ENCODE data around the gene SOX4. TPM values are rescaled to one million over a fixed set of nuclear protein-coding genes. Genes with fewer than 3 reads are reported as not detected.

SOX4 gene
- total RNA-seq, 2 experiments from 2014 or later = 1.6 TPM

DNA sequence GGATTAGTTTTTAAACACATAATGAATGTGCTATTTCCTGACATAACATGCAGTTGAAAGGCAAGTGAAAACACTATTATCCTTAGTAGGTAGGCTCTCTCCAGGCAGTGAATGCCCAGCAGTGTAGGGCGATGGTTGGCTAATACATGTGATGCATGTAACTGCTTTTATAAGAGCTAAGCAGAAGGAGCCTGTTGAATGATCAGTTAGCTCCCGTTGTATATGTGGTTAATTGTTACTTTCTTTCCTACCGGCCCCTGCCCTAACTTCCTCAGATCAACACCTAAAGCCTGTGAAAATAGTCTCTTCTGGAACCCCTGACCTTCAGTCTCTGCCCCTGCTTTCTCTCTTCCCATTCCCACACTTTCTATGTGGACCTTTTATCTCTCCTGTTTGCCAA lies 10.5 kb downstream of the SOX4 start:
- DNase-seq = no peak
- ChIA-PET CTCF (no interaction called here), POLR2A (no interaction called here)
- ATAC-seq = no peak
- Mint-ChIP-seq H3K27me3 (peaks cover 13% of the 10 kb centered on the region), H3K36me3 (ENCODE audit: low read depth) (no peaks in the 10 kb centered on the region), H3K4me1 (ENCODE audit: low read depth) (no peaks in the 10 kb centered on the region), H3K4me3 (no peak overlapping the region), H3K27ac (no peak overlapping the region), H3K9me3 (no peaks in the 10 kb centered on the region)
- TF ChIP-seq, protein P1, sequence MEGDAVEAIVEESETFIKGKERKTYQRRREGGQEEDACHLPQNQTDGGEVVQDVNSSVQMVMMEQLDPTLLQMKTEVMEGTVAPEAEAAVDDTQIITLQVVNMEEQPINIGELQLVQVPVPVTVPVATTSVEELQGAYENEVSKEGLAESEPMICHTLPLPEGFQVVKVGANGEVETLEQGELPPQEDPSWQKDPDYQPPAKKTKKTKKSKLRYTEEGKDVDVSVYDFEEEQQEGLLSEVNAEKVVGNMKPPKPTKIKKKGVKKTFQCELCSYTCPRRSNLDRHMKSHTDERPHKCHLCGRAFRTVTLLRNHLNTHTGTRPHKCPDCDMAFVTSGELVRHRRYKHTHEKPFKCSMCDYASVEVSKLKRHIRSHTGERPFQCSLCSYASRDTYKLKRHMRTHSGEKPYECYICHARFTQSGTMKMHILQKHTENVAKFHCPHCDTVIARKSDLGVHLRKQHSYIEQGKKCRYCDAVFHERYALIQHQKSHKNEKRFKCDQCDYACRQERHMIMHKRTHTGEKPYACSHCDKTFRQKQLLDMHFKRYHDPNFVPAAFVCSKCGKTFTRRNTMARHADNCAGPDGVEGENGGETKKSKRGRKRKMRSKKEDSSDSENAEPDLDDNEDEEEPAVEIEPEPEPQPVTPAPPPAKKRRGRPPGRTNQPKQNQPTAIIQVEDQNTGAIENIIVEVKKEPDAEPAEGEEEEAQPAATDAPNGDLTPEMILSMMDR (IDR thresholded peaks at IDR 0.05) = no peak
- intact Hi-C loops (cut with micrococcal nuclease) = no loop called here

DNA sequence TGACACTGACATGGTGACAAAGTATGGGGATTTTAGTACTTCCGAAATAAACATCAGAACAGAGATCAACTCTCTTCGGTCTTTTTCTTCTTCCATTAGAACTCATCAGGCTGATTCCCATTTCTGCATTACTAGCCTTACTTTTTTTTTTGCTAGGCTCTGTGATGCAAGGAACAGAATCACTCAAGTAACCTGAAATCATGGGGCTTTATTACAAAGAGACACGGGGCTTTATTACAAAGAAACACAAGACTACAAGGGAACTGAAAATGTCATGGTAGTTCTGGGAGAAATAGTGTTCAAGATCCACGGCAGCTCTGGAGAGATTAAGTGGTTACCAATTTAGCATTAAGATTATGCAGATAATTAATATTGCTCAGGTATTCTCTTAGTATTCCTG lies 11.6 kb downstream of the SOX4 start:
- ATAC-seq (no peak), DNase-seq (no peak)
- H3K36me3 Mint-ChIP-seq (ENCODE audit: low read depth) = no peaks in the 10 kb centered on the region
- ChIA-PET CTCF (interaction anchor here (0.9 to 1.6 kb wide), 2 partner anchors 9 to 16 kb away, joined by 3 to 4 read pairs; no protein-coding TSS in a partner anchor), POLR2A (no interaction called here)
- no peak overlapping the region for H3K27ac Mint-ChIP-seq
- H3K27me3 Mint-ChIP-seq = peaks cover 10% of the 10 kb centered on the region
- no peaks in the 10 kb centered on the region for H3K9me3 Mint-ChIP-seq
- H3K4me1 Mint-ChIP-seq (ENCODE audit: low read depth) = no peaks in the 10 kb centered on the region
- TF ChIP-seq, protein P1 (IDR thresholded peaks at IDR 0.05) = no peak
- H3K4me3 Mint-ChIP-seq = no peak overlapping the region
- intact Hi-C loops (cut with micrococcal nuclease) = no loop called here

DNA sequence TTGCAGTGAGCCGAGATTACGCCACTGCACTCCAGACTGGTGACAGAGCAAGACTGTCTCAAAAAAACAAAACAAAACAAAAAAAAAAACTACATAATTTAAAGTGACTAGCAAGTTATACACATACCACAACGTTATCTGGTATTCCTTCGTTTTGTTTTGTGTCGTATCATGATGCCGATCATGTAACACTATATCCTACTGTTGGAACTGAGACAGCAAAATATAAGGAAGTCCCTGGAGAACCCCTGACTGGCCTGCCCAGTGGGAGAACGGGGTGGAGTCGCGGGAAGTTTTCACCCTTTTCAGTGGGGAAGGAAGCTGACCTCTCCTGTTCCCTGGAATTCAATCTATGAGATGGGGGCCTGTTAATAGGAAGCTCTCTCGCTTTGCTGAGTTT lies 15.1 kb downstream of the SOX4 start:
- POLR2A ChIA-PET = no interaction called here
- Mint-ChIP-seq H3K27me3 (peaks cover 7% of the 10 kb centered on the region), H3K9me3 (no peaks in the 10 kb centered on the region), H3K4me1 (ENCODE audit: low read depth) (no peaks in the 10 kb centered on the region), H3K27ac (no peak overlapping the region), H3K36me3 (ENCODE audit: low read depth) (no peaks in the 10 kb centered on the region), H3K4me3 (no peak overlapping the region)
- TF ChIP-seq, protein P1 (IDR thresholded peaks at IDR 0.05) = no peak
- DNase-seq (no peak), ATAC-seq (no peak)
- CTCF ChIA-PET = interaction anchor here (1.0 kb wide), 1 partner anchor 11 kb away, joined by 3 read pairs; no protein-coding TSS in a partner anchor
- intact Hi-C loops (cut with micrococcal nuclease) = no loop called here

DNA sequence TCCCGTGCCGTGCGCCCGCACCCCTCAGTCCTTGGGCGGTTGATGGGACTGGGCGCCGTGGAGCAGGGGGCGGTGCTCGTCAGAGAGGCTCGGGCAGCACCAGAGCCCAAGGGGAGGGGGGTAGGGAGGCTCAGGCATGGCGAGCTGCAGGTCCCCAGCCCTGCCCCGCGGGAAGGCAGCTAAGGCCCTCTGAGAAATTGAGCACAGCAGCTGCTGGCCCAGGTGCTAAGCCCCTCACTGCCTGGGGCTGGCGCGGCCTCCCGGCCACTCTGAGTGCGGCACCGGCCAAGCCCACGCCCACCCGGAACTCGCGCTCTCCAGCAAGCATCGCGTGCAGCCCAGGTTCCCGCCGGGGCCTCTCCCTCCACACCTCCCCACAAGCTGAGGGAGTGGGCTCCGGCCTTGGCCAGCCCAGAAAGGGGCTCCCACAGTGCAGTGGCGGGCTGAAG lies 16.4 kb downstream of the SOX4 start:
- CTCF ChIA-PET = no interaction called here
- no peak for DNase-seq
- POLR2A ChIA-PET = no interaction called here

DNA sequence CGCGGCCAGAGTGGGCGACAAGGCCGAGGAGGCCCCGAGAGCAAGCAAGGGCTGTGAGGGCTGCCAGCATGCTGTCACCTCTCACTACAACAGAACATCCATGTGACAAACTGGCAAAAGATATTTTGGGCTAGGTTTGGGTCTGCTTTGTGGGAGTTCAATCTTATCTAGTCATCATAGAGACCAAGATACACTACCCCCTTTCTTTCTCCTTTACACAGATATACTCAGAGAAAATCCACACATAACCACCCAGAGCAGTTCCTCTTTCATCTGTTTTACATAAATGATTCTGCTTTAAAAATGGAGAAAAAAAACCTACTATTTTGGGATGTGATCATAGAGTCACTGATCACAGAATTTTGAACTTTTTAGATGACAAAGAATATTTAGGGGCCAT lies 16.8 kb downstream of the SOX4 start:
- intact Hi-C loops (cut with micrococcal nuclease) = no loop called here
- ATAC-seq = no peak
- Mint-ChIP-seq H3K27me3 (peaks cover 9% of the 10 kb centered on the region), H3K9me3 (no peaks in the 10 kb centered on the region), H3K36me3 (ENCODE audit: low read depth) (no peaks in the 10 kb centered on the region), H3K4me3 (no peak overlapping the region), H3K27ac (no peak overlapping the region), H3K4me1 (ENCODE audit: low read depth) (no peaks in the 10 kb centered on the region)
- TF ChIP-seq, protein P1 (IDR thresholded peaks at IDR 0.05) = no peak
- no peak for DNase-seq
- ChIA-PET CTCF (no interaction called here), POLR2A (no interaction called here)

More for the DNA sequence above, 16.4 kb downstream of the SOX4 start:
- peaks cover 8% of the 10 kb centered on the region for H3K27me3 Mint-ChIP-seq
- no peaks in the 10 kb centered on the region for H3K9me3 Mint-ChIP-seq
- intact Hi-C loops (cut with micrococcal nuclease) = no loop called here
- no peak for ATAC-seq
- H3K36me3 Mint-ChIP-seq (ENCODE audit: low read depth) = no peaks in the 10 kb centered on the region
- TF ChIP-seq, protein P1 (IDR thresholded peaks at IDR 0.05) = no peak
- H3K4me3 Mint-ChIP-seq = no peak overlapping the region
- H3K27ac Mint-ChIP-seq = no peak overlapping the region
- no peaks in the 10 kb centered on the region for H3K4me1 Mint-ChIP-seq (ENCODE audit: low read depth)

All from activated CD8-positive, alpha-beta T cell treated with anti-CD3 and anti-CD28 coated beads for 36 hours (primary cell).